ENCODE results near the gene ADORA2A.

The ADORA2A gene

DNA sequence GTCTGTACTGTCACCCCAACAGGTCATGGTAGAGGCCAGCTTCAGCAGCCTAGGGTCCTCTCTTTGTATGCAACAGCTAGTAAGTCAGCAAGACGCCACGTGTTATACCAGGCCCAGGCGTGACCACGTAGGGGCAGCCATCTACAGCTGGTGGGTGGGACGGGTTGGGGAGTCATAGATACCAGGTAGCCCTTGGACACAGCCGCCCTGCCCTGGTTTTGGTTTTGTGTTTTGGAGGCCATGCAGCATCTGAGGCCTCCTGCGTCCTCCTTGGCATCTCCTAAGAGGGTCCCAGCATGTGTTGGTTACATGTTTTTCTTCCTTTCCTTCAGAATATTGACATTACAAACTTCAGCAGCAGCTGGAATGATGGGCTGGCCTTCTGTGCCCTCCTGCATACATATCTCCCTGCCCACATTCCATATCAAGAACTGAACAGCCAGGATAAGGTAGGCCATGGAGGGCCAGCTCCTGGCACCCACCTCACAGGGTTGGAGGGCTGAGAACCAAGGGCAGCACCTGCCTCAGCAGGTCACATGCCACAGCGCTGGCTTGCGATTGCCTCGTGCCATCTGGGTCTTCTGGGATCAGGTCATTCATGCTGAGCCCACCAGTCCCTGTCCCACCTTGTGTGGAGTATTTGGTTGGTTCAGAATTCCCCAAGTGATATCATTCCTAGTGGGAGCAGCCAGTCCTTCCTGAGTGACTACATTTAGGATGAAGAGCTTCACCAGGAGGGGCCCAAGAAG lies 16.0 kb upstream of the ADORA2A start:
- Histone ChIP-seq H3K27ac (no peak overlapping the region), H3K4me3 (no peak overlapping the region), H3K36me3 (peaks cover 57 to 98% (median 84%) of the 10 kb centered on the region in 11 experiments), H4K20me1 (peaks cover 0 to 78% (median 31%) of the 10 kb centered on the region in 11 experiments; a peak in 18 of 22 replicates), H3K27me3 (no peaks in the 10 kb centered on the region), H3K4me1 (peaks cover 19 to 40% (median 26%) of the 10 kb centered on the region in 10 experiments), H3K9ac (no peak overlapping the region), H3K4me2 (no peak overlapping the region), H3K9me3 (replicated peaks in 1 of 11) (no peaks in the 10 kb centered on the region)
- TF ChIP-seq Cebpa-rat (IDR thresholded peaks at IDR 0.05): no peak

DNA sequence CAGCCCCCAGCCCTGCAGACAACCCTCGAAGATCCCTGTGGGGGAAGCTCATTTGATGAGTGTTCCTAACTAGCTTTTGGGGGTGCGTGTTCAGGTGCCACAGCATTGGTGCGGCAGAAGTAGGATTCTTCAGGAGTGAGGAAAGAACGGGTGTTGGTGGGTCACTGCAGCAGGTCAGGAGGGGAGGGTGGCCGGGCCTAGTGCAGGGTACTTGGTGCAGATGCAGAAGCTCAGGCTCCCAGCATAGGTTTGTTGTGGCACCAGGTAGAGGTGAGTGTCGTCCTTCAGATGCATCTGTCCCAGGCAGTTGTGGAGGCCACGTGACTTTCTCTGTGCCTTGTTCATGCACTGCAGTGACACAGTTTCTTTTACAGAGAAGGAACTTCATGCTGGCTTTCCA lies 15.1 kb upstream of the ADORA2A start:
- peaks cover 50 to 94% (median 80%) of the 10 kb centered on the region in 11 experiments for H3K36me3 ChIP-seq
- H3K27ac ChIP-seq: no peak overlapping the region
- no peaks in the 10 kb centered on the region for H3K9me3 ChIP-seq (replicated peaks in 1 of 11)
- no peak overlapping the region for H3K4me3 ChIP-seq
- H3K9ac ChIP-seq: no peak overlapping the region
- H3K4me1 ChIP-seq: peaks cover 24 to 40% (median 28%) of the 10 kb centered on the region in 10 experiments
- no peaks in the 10 kb centered on the region for H3K27me3 ChIP-seq
- no peak for TF ChIP-seq Cebpa-rat (IDR thresholded peaks at IDR 0.05)
- no peak overlapping the region for H3K4me2 ChIP-seq
- H4K20me1 ChIP-seq: peaks cover 8 to 75% (median 31%) of the 10 kb centered on the region in 11 experiments; a peak in 18 of 22 replicates

DNA sequence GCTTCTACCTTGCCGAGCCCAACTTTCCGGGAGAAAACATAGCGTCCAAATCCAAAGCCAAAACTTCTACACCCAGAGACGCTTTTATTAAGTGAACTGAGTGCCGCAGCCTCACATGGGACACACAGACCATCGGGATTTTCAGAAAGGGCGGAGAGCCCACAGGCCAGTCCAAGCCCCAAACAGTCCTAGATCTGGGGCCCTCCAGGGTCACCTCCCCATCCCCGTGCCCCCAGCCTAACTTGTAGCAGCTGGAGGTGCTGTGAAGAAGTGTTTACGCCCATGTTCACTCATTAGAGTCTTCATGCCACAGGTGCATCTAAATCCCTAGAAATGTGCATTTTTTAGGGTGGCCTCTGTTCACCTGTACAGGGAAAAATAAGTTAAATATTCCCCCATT lies 14.1 kb upstream of the ADORA2A start:
- TF ChIP-seq Cebpa-rat (IDR thresholded peaks at IDR 0.05): no peak
- peaks cover 33 to 46% (median 37%) of the 10 kb centered on the region in 10 experiments for H3K4me1 ChIP-seq
- no peak overlapping the region for H3K4me3 ChIP-seq
- H3K27me3 ChIP-seq: no peaks in the 10 kb centered on the region
- H3K9me3 ChIP-seq (replicated peaks in 1 of 11): no peaks in the 10 kb centered on the region
- H3K4me2 ChIP-seq: no peak overlapping the region
- H3K9ac ChIP-seq: no peak overlapping the region
- H3K27ac ChIP-seq: no peak overlapping the region
- H3K36me3 ChIP-seq: peaks cover 44 to 89% (median 74%) of the 10 kb centered on the region in 11 experiments
- peaks cover 12 to 69% (median 29%) of the 10 kb centered on the region in 11 experiments; a peak in 18 of 22 replicates for H4K20me1 ChIP-seq

DNA sequence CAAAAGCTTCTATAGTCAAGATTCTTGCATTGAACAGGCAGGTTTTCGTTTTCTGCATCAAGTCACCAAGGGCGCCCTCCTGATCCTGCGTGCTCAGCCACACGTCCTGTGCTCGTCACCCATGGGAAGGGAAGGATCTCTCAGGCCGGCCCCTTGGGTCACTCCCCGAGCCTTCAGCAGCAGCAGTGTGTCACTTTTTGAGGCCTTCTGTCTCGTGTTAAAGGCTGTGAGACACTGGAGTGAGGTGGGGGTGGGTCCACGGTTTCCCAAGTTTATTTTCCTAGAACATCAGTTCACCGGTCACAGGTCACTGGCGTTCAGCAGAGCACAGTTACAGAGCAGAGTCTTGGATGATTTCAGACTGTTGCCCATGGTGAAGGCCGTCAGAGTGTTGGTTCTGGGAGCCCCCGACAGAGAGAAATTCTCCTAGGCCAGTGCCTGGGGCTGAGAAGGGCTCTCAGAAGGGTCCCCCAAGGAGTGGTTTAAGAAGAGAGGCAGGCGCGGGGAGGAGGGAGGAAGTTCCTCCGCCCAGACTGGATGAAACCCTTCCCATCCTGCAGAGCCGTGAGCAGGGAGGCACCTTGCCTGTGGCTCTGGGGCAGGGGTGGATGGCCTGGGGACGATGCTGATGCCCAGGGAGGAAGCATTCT lies 13.5 kb upstream of the ADORA2A start:
- Histone ChIP-seq H3K27me3 (no peaks in the 10 kb centered on the region), H3K4me1 (peaks cover 39 to 52% (median 43%) of the 10 kb centered on the region in 10 experiments), H4K20me1 (peaks cover 12 to 68% (median 32%) of the 10 kb centered on the region in 11 experiments; a peak in 18 of 22 replicates), H3K4me2 (no peak overlapping the region), H3K4me3 (no peak overlapping the region), H3K9ac (no peak overlapping the region), H3K9me3 (replicated peaks in 1 of 11) (no peaks in the 10 kb centered on the region), H3K27ac (no peak overlapping the region), H3K36me3 (peaks cover 44 to 89% (median 68%) of the 10 kb centered on the region in 11 experiments)
- no peak for TF ChIP-seq Cebpa-rat (IDR thresholded peaks at IDR 0.05)

DNA sequence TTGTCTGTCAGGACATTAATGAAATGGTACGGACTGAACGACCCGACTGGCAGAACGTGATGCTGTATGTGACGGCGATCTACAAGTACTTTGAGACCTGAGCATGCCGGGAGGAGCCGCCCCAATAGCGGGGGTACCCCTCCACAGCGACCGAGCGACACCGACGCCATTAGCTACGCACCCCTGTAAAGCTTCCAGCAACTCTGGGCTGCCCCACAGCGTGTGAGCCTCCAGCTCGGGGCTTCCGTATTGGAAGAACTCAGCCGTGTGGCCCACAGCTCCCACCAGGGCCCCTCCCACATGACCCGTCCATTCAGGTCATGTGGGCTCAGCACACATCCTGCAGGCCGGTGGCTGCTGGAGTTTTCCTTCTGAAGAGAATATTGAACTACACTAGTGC lies 12.9 kb upstream of the ADORA2A start:
- H3K4me3 ChIP-seq: no peak overlapping the region
- no peaks in the 10 kb centered on the region for H3K9me3 ChIP-seq (replicated peaks in 1 of 11)
- H3K4me1 ChIP-seq: peaks cover 45 to 56% (median 49%) of the 10 kb centered on the region in 10 experiments
- no peak overlapping the region for H3K4me2 ChIP-seq
- no peak for TF ChIP-seq Cebpa-rat (IDR thresholded peaks at IDR 0.05)
- no peaks in the 10 kb centered on the region for H3K27me3 ChIP-seq
- peaks cover 44 to 86% (median 65%) of the 10 kb centered on the region in 11 experiments for H3K36me3 ChIP-seq
- H3K9ac ChIP-seq: no peak overlapping the region
- peaks cover 8 to 64% (median 34%) of the 10 kb centered on the region in 11 experiments; a peak in 19 of 22 replicates for H4K20me1 ChIP-seq
- no peak overlapping the region for H3K27ac ChIP-seq

DNA sequence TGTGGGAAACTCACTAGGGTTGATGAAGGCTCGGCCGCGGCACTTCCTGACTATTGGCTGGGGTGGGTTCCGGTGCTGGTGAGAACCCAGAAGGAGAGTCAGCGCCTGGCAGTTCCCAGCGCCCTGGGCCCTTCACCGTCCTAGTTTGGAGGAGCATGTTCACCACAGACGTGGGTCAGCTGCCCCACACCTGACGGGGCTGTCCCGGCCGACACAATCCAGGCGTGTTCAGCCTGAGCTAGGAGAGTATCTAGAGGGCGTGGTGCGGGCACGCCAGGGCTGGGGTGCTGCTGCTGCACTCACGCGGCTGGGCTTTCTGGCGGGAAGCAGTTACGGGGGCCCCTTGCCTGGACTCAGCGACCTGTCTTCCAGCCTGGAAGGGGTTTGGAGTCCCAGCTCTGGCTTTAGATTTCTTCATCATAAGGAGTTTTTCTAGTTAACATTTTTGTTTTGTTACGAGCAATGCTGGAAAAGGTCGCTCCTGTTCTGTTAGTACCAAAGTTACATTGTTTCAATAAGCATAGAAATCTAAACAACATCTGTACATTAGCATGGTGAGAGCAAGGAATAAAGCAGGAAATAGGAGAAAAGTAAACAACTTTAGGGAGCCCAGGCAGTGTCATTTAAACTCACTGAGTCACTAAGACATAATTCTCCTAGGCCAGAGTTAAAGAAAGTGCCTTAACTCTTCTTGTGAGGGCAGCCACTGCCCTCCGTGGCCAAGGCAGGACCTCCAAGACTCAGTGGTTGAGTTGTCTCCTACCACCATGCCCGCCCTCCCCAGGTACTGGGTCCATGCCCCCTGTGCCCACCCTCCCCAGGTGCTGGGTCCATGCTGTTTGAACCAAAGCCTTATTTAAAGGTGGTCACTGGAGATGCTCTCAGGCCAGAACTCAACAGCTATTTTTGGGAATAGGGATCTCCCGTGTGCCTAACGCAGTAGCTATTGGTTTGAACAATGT lies 12.1 kb upstream of the ADORA2A start:
- Histone ChIP-seq H3K4me1 (peaks cover 46 to 58% (median 53%) of the 10 kb centered on the region in 10 experiments), H3K4me3 (no peak overlapping the region), H3K27ac (no peak overlapping the region), H3K4me2 (peak overlapping the region in 8 of 11 experiments; percentile 51 to 91 (median 83); a peak in 15 of 22 replicates), H3K9me3 (replicated peaks in 1 of 11) (no peaks in the 10 kb centered on the region), H3K36me3 (peaks cover 44 to 78% (median 59%) of the 10 kb centered on the region in 11 experiments), H3K9ac (0 out of 22 replicates have a peak overlapping the region, but pooled peaks of 2 of the 11 experiments have one; percentile 30 to 41), H3K27me3 (no peaks in the 10 kb centered on the region), H4K20me1 (peaks cover under 1 to 63% (median 38%) of the 10 kb centered on the region in 11 experiments; a peak in 19 of 22 replicates)
- no peak for TF ChIP-seq Cebpa-rat (IDR thresholded peaks at IDR 0.05)

DNA sequence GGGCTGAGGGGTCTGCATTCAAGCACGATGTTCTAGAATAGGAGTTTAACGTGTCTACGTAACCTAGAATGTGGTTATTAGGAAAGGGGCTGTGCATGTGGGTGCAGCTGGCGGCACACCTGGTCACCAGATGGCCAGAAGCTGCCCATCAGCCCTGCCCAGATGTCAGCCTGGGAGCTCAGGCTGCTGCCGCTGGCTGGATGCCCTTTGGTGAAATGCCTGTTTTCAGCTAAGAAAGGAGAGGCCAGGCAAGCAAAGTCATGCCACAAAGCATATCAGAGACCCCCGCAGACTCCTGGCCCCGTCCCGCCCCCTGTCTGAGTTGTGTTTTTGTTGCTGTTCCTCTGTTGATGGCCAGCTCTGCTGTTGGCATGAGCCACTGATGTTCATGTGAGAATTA lies 11.3 kb upstream of the ADORA2A start:
- Histone ChIP-seq H3K9me3 (replicated peaks in 1 of 11) (no peaks in the 10 kb centered on the region), H3K4me2 (peak overlapping the region in 9 of 11 experiments; percentile 51 to 91 (median 82); a peak in 17 of 22 replicates), H3K9ac (0 out of 22 replicates have a peak overlapping the region, but pooled peaks of 3 of the 11 experiments have one; percentile 19 to 41 (median 30)), H3K27me3 (no peaks in the 10 kb centered on the region), H3K36me3 (peaks cover 44 to 70% (median 52%) of the 10 kb centered on the region in 11 experiments), H4K20me1 (peaks cover 0 to 63% (median 41%) of the 10 kb centered on the region in 11 experiments; a peak in 19 of 22 replicates), H3K4me1 (peaks cover 53 to 66% (median 61%) of the 10 kb centered on the region in 10 experiments), H3K27ac (no peak overlapping the region), H3K4me3 (no peak overlapping the region)
- no peak for TF ChIP-seq Cebpa-rat (IDR thresholded peaks at IDR 0.05)

DNA sequence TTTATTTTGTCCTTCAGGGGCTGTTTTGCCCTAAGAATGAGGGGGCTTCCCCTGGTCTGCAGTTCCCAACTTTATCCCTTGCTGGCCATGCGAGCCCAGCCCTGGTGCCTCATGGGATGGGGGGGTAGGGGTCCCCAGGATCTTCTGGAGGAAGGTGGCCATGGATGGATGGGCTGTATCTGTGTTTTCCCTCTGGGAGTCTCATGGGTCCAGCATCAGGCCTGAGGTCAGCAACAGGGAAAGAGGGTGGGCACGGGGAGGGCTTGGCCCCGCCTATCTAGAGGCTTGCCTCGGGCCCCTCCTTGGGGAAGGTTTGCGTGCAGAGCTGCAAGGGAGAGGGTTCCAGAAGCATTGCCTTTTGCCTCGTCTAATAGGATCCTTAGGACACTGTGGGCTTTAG lies 10.8 kb upstream of the ADORA2A start:
- Histone ChIP-seq H3K9me3 (replicated peaks in 1 of 11) (no peaks in the 10 kb centered on the region), H3K9ac (peak overlapping the region in 4 of 11 experiments; percentile 12 to 41 (median 28); a peak in 1 of 22 replicates)

More for the DNA sequence above, 10.8 kb upstream of the ADORA2A start:
- H4K20me1 ChIP-seq: peaks cover 0 to 63% (median 41%) of the 10 kb centered on the region in 11 experiments; a peak in 18 of 22 replicates
- H3K4me2 ChIP-seq: peak overlapping the region; percentile 48 to 91 (median 82); a peak in 21 of 22 replicates
- peak overlapping the region in 4 of 11 experiments; percentile 32 to 53 (median 38); a peak in 6 of 22 replicates for H3K27ac ChIP-seq
- no peaks in the 10 kb centered on the region for H3K27me3 ChIP-seq
- H3K36me3 ChIP-seq: peaks cover 40 to 65% (median 48%) of the 10 kb centered on the region in 11 experiments
- no peak overlapping the region for H3K4me3 ChIP-seq
- H3K4me1 ChIP-seq: peaks cover 58 to 71% (median 65%) of the 10 kb centered on the region in 10 experiments
- TF ChIP-seq Cebpa-rat (IDR thresholded peaks at IDR 0.05): no peak

All from BLaER1 treated with 17β-estradiol and CSF1 and Interleukin-3, amounts not matched to agents 10 nM and 100 nM (cell line).